ENCODE measurements around the gene ATP6AP2. TPM values are rescaled to one million over a fixed set of nuclear protein-coding genes. Genes with fewer than 3 reads are reported as not detected.

Gene ATP6AP2
- total and polyA plus RNA-seq, 2 of the 4 experiments (the other 2 are of a cell fraction), result 76.2 to 175 TPM

DNA sequence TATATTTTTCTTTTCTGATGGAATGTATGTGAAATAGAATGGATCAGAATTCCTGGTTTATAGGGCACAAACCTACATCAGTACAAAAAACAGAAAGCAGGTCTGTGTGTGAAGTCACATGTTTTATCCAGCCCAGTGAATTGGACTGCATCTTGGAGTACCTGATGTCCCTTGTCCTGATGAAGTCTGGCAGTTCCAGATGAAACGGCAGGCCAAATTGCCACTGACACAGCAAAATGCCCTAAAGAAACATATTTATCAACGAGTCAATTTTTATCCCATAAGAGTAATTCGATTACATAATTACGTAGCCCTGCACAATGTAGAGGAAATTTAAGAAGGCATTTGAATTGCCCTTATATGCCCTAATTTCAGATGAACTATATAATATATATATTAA, 37.8 kb upstream of the ATP6AP2 start:
- POLR2A ChIA-PET (ENCODE audit: unreplicated experiment), result no interaction called here
- Histone ChIP-seq H2AFZ (replicated peaks; ENCODE audit: low read length, poor library complexity) (no peak overlapping the region), H3K27me3 (ENCODE audit: control insufficient read depth, insufficient read depth, low read length) (peaks cover 12% of the 10 kb centered on the region; the same call in 1 of the 2 replicates), H2BK20ac (ENCODE audit: low read depth, low read length) (no peak overlapping the region), H4K8ac (ENCODE audit: low read depth in 2 of 2, low read length in 2 of 2) (no peak overlapping the region), H3K4ac (ENCODE audit: low read depth, low read length) (no peak overlapping the region), H3K23ac (ENCODE audit: low read depth, low read length) (no peak overlapping the region), H3K4me2 (ENCODE audit: low read depth, low read length) (no peak overlapping the region), H3K36me3 (ENCODE audit: control insufficient read depth, insufficient read depth, low read length) (no peaks in the 10 kb centered on the region), H4K91ac (ENCODE audit: insufficient read depth, low read depth, low read length) (no peak overlapping the region), H3K27ac (ENCODE audit: insufficient read depth, low read length) (no peak overlapping the region), H3K9me1 (ENCODE audit: insufficient read depth, low read length) (peaks cover 5% of the 10 kb centered on the region; the same call in 1 of the 2 replicates), H3K79me1 (ENCODE audit: low read depth in 1 of 2, low read length in 2 of 2) (no peaks in the 10 kb centered on the region), H3K9ac (ENCODE audit: low read depth, low read length) (no peak overlapping the region), H3K4me3 (ENCODE audit: insufficient read depth, low read depth, low read length) (no peak overlapping the region), H3K56ac (ENCODE audit: extremely low read depth, insufficient read depth, low read length) (no peak overlapping the region), H2BK15ac (ENCODE audit: low read depth, low read length) (no peak overlapping the region), H4K5ac (ENCODE audit: low read depth, low read length) (no peak overlapping the region), H2BK120ac (ENCODE audit: low read depth, low read length) (no peak overlapping the region), H4K20me1 (ENCODE audit: insufficient read depth, low read length) (no peaks in the 10 kb centered on the region), H3K4me1 (ENCODE audit: control insufficient read depth, insufficient read depth, low read length) (peaks cover 7% of the 10 kb centered on the region; the same call in 1 of the 2 replicates), H3K9me3 (ENCODE audit: control insufficient read depth, insufficient read depth, low read length) (no peaks in the 10 kb centered on the region), H2AK5ac (ENCODE audit: low read depth, low read length) (no peak overlapping the region), H2BK5ac (ENCODE audit: low read depth, low read length, poor library complexity, severe bottlenecking) (no peak overlapping the region), H2AK9ac (replicated peaks; ENCODE audit: low read depth, low read length, poor library complexity) (no peak overlapping the region), H3K14ac (replicated peaks; ENCODE audit: low read depth, low read length) (no peak overlapping the region), H3K18ac (ENCODE audit: low read depth, low read length) (no peak overlapping the region)
- TF ChIP-seq FOS (IDR thresholded peaks at IDR 0.05; ENCODE audit: low read depth, low read length) (no peak), MAFK (IDR thresholded peaks at IDR 0.05; ENCODE audit: low read depth, low read length) (no peak), MAZ (IDR thresholded peaks at IDR 0.05; ENCODE audit: borderline replicate concordance, low read depth, low read length) (no peak), RCOR1 (IDR thresholded peaks at IDR 0.05; ENCODE audit: insufficient replicate concordance, low read length) (no peak), RFX5 (IDR thresholded peaks at IDR 0.05; ENCODE audit: low read depth, low read length) (no peak), RAD21 (IDR thresholded peaks at IDR 0.05; ENCODE audit: low read length) (no peak), MXI1 (IDR thresholded peaks at IDR 0.05; ENCODE audit: borderline replicate concordance, low read depth, low read length) (no peak), POLR2A (IDR thresholded peaks at IDR 0.05; ENCODE audit: low read depth, low read length) (no peak), CHD1 (IDR thresholded peaks at IDR 0.05; ENCODE audit: low read depth, low read length) (no peak), CEBPB (IDR thresholded peaks at IDR 0.05; ENCODE audit: low read depth, low read length) (no peak), NFE2L2 (IDR thresholded peaks at IDR 0.05; ENCODE audit: low read depth, low read length) (no peak), SMC3 (IDR thresholded peaks at IDR 0.05; ENCODE audit: low read depth, low read length) (no peak), BHLHE40 (IDR thresholded peaks at IDR 0.05; ENCODE audit: low read depth, low read length) (no peak)
- TF ChIP-seq, protein P1, sequence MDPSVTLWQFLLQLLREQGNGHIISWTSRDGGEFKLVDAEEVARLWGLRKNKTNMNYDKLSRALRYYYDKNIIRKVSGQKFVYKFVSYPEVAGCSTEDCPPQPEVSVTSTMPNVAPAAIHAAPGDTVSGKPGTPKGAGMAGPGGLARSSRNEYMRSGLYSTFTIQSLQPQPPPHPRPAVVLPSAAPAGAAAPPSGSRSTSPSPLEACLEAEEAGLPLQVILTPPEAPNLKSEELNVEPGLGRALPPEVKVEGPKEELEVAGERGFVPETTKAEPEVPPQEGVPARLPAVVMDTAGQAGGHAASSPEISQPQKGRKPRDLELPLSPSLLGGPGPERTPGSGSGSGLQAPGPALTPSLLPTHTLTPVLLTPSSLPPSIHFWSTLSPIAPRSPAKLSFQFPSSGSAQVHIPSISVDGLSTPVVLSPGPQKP (IDR thresholded peaks at IDR 0.05; ENCODE audit: borderline replicate concordance, low read depth, low read length), result no peak
- TF ChIP-seq, protein P2, sequence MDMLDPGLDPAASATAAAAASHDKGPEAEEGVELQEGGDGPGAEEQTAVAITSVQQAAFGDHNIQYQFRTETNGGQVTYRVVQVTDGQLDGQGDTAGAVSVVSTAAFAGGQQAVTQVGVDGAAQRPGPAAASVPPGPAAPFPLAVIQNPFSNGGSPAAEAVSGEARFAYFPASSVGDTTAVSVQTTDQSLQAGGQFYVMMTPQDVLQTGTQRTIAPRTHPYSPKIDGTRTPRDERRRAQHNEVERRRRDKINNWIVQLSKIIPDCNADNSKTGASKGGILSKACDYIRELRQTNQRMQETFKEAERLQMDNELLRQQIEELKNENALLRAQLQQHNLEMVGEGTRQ (IDR thresholded peaks at IDR 0.05; ENCODE audit: low read depth, low read length), result no peak
- TF ChIP-seq, protein P3, sequence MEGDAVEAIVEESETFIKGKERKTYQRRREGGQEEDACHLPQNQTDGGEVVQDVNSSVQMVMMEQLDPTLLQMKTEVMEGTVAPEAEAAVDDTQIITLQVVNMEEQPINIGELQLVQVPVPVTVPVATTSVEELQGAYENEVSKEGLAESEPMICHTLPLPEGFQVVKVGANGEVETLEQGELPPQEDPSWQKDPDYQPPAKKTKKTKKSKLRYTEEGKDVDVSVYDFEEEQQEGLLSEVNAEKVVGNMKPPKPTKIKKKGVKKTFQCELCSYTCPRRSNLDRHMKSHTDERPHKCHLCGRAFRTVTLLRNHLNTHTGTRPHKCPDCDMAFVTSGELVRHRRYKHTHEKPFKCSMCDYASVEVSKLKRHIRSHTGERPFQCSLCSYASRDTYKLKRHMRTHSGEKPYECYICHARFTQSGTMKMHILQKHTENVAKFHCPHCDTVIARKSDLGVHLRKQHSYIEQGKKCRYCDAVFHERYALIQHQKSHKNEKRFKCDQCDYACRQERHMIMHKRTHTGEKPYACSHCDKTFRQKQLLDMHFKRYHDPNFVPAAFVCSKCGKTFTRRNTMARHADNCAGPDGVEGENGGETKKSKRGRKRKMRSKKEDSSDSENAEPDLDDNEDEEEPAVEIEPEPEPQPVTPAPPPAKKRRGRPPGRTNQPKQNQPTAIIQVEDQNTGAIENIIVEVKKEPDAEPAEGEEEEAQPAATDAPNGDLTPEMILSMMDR (conservative IDR thresholded peaks at IDR 0.05; ENCODE audit: low read depth, low read length), result no peak
- DNase-seq (no peak), ATAC-seq (ENCODE audit: low read depth) (no peak)
- intact Hi-C loops (cut with micrococcal nuclease) (no loop called here), in situ Hi-C loops (cut with MboI; ENCODE audit: low sequenced_read_pairs) (no loop called here), dilution Hi-C loops (cut with HindIII; ENCODE audit: low sequenced_read_pairs, unreplicated experiment) (no loop called here)
- BruUV-seq (replicated peaks), result no TSS peak
- no CpG with 5 or more reads among the region's 4 CpGs for WGBS, 2 experiments (ENCODE audit: extremely low coverage in 2 of 2, insufficient read length in 1 of 2)
- CTCF ChIA-PET, result interaction anchor here (0.6 to 1.3 kb wide), 3 partner anchors 8 to 427 kb away, joined by 4 to 6 read pairs (median 6); no protein-coding TSS in a partner anchor

Data from IMR-90 (cell line).